Omental fat pad (tissue), 4 donors: ENCODE results near the gene PPP1R1B. TPM values are rescaled to one million over a fixed set of nuclear protein-coding genes. Genes with fewer than 3 reads are reported as not detected.

Experiments used
- ATAC-seq: fragments of 150-250 bp; one replicate; pipeline ENCODE4 v1.9.1; 2016; ENCODE audit warnings: mild to moderate bottlenecking, moderate library complexity; ENCODE audit not compliant: low FRiP score
- DNase-seq: peaks from one replicate; pipeline ENCODE4 v3.0.0-alpha.2; 2019; ENCODE audit warnings: low spot score
- CTCF ChIP-seq, 3 donors: fragments of 450-650 bp; IDR thresholded peaks; one replicate each; pipeline ENCODE4 v1.5.1; 2016 to 2017; ENCODE audit warnings: antibody characterized with exemption in 3 of 3, mild to moderate bottlenecking in 3 of 3, moderate library complexity in 2 of 3
- total RNA-seq, 4 donors: library from RNA; depleted of rRNA; stranded (reverse); fragments of >200 nt; gene quantifications; one replicate each; pipeline ENCODE4 v1.1.0, GENCODE V29; 2016

PPP1R1B gene
- total RNA-seq, 4 donors from 2014 or later = 13.9 to 27.0 (median 19.1) TPM

GRCh38 chr17:39655105-39655504, 28.4 kb downstream of the PPP1R1B start:
- ATAC-seq (no peak), DNase-seq (no peak)
- TF ChIP-seq CTCF (IDR thresholded peaks at IDR 0.05) = no peak

- DNase-seq = no peak
- no peak for TF ChIP-seq CTCF (IDR thresholded peaks at IDR 0.05)
- ATAC-seq = no peak
These were observed 31.6 kb downstream of the PPP1R1B start for GRCh38 chr17:39658346-39658745.

- DNase-seq = no peak
- no peak for TF ChIP-seq CTCF (IDR thresholded peaks at IDR 0.05)
- ATAC-seq = no peak
These were observed 32.0 kb downstream of the PPP1R1B start for GRCh38 chr17:39658760-39659159.

GRCh38 chr17:39659279-39660010, 32.7 kb downstream of the PPP1R1B start:
- no peak for TF ChIP-seq CTCF (IDR thresholded peaks at IDR 0.05)
- no peak for ATAC-seq
- DNase-seq = no peak

- DNase-seq (no peak), ATAC-seq (no peak)
- no peak for TF ChIP-seq CTCF (IDR thresholded peaks at IDR 0.05)
These were observed 33.2 kb downstream of the PPP1R1B start for GRCh38 chr17:39660011-39660360.

GRCh38 chr17:39660397-39661385, 33.9 kb downstream of the PPP1R1B start:
- no peak for DNase-seq
- ATAC-seq = no peak
- no peak for TF ChIP-seq CTCF (IDR thresholded peaks at IDR 0.05)
